Measurements from ENCODE around the gene CHKA.

The CHKA gene

DNA sequence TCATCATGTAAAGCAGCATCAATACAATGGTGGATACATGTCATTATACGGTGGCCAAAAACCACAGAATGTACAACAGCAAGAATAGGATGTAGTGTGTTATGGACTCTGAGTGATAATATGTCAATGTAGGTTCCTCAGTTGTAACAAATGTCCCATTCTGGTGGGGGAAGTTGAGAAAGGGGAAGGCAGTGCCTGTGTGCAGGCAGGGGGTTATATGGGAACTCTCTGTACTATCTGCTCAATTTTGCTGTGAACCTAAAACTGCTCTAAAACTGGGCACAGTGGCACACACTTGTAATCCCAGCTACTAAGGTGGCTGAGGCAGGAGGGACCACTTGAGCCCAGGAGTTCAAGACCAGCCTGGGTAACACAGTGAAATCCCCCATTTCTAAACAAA is 5.9 kb downstream of the CHKA start:
- TF ChIP-seq CREB1 (IDR thresholded peaks at IDR 0.05; ENCODE audit: low read depth) (no peak), NFIC (IDR thresholded peaks at IDR 0.05) (no peak), EP300 (IDR thresholded peaks at IDR 0.05; ENCODE audit: borderline replicate concordance) (no peak), YY1 (IDR thresholded peaks at IDR 0.05; ENCODE audit: low read depth) (no peak), RAD21 (IDR thresholded peaks at IDR 0.05; ENCODE audit: low read depth) (no peak), FOXM1 (IDR thresholded peaks at IDR 0.05; ENCODE audit: borderline replicate concordance, low read depth) (no peak), ZBTB7A (IDR thresholded peaks at IDR 0.05; ENCODE audit: low read depth) (no peak), EGR1 (IDR thresholded peaks at IDR 0.05) (no peak), TAF1 (IDR thresholded peaks at IDR 0.05; ENCODE audit: low read depth) (no peak), TCF12 (IDR thresholded peaks at IDR 0.05; ENCODE audit: low read depth) (no peak), USF1 (IDR thresholded peaks at IDR 0.05) (no peak), MAX (IDR thresholded peaks at IDR 0.05) (no peak), TEAD4 (IDR thresholded peaks at IDR 0.05) (no peak), CEBPB (IDR thresholded peaks at IDR 0.05) (no peak)
- TF ChIP-seq, protein P1, sequence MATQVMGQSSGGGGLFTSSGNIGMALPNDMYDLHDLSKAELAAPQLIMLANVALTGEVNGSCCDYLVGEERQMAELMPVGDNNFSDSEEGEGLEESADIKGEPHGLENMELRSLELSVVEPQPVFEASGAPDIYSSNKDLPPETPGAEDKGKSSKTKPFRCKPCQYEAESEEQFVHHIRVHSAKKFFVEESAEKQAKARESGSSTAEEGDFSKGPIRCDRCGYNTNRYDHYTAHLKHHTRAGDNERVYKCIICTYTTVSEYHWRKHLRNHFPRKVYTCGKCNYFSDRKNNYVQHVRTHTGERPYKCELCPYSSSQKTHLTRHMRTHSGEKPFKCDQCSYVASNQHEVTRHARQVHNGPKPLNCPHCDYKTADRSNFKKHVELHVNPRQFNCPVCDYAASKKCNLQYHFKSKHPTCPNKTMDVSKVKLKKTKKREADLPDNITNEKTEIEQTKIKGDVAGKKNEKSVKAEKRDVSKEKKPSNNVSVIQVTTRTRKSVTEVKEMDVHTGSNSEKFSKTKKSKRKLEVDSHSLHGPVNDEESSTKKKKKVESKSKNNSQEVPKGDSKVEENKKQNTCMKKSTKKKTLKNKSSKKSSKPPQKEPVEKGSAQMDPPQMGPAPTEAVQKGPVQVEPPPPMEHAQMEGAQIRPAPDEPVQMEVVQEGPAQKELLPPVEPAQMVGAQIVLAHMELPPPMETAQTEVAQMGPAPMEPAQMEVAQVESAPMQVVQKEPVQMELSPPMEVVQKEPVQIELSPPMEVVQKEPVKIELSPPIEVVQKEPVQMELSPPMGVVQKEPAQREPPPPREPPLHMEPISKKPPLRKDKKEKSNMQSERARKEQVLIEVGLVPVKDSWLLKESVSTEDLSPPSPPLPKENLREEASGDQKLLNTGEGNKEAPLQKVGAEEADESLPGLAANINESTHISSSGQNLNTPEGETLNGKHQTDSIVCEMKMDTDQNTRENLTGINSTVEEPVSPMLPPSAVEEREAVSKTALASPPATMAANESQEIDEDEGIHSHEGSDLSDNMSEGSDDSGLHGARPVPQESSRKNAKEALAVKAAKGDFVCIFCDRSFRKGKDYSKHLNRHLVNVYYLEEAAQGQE (IDR thresholded peaks at IDR 0.05; ENCODE audit: low read depth): no peak

- TF ChIP-seq NFIC (IDR thresholded peaks at IDR 0.05): no peak
- TF ChIP-seq CREB1 (IDR thresholded peaks at IDR 0.05; ENCODE audit: low read depth): no peak
- TF ChIP-seq YY1 (IDR thresholded peaks at IDR 0.05; ENCODE audit: low read depth): no peak
- no peak for TF ChIP-seq EGR1 (IDR thresholded peaks at IDR 0.05)
- no peak for TF ChIP-seq TCF12 (IDR thresholded peaks at IDR 0.05; ENCODE audit: low read depth)
- no peak for TF ChIP-seq CEBPB (IDR thresholded peaks at IDR 0.05)
- TF ChIP-seq ZBTB7A (IDR thresholded peaks at IDR 0.05; ENCODE audit: low read depth): no peak
- no peak for TF ChIP-seq FOXM1 (IDR thresholded peaks at IDR 0.05; ENCODE audit: borderline replicate concordance, low read depth)
- no peak for TF ChIP-seq TAF1 (IDR thresholded peaks at IDR 0.05; ENCODE audit: low read depth)
- TF ChIP-seq EP300 (IDR thresholded peaks at IDR 0.05; ENCODE audit: borderline replicate concordance): no peak
- no peak for TF ChIP-seq TEAD4 (IDR thresholded peaks at IDR 0.05)
- no peak for TF ChIP-seq USF1 (IDR thresholded peaks at IDR 0.05)
- TF ChIP-seq MAX (IDR thresholded peaks at IDR 0.05): no peak
- TF ChIP-seq, protein P1 (IDR thresholded peaks at IDR 0.05; ENCODE audit: low read depth): no peak
- no peak for TF ChIP-seq RAD21 (IDR thresholded peaks at IDR 0.05; ENCODE audit: low read depth)
Measured at GRCh38 chr11:68113986-68114385, 7.2 kb downstream of the CHKA start.

DNA sequence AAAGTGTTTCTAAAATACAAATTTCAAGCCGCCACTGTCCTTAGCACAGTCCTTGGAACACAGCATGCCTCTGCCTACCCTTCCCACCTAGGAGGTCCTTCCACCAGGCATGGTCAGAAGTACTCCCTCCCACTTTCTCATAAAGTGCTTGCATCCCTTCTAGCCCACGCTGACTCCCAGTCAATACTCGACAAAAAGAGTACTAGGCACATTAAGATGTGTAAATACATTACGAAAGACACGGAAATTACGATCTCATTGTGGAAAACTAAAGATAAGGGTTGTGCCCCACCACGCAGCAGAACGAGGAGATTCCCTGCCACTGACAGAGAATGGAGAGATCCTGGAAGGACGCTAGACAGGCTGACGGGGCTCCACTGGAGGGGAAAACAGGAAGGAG is 13.5 kb downstream of the CHKA start:
- TF ChIP-seq ZBTB7A (IDR thresholded peaks at IDR 0.05; ENCODE audit: low read depth) (no peak), TAF1 (IDR thresholded peaks at IDR 0.05; ENCODE audit: low read depth) (no peak), YY1 (IDR thresholded peaks at IDR 0.05; ENCODE audit: low read depth) (no peak), RAD21 (IDR thresholded peaks at IDR 0.05; ENCODE audit: low read depth) (no peak), TCF12 (IDR thresholded peaks at IDR 0.05; ENCODE audit: low read depth) (no peak), FOXM1 (IDR thresholded peaks at IDR 0.05; ENCODE audit: borderline replicate concordance, low read depth) (no peak), TEAD4 (IDR thresholded peaks at IDR 0.05) (no peak), EP300 (IDR thresholded peaks at IDR 0.05; ENCODE audit: borderline replicate concordance) (no peak), MAX (IDR thresholded peaks at IDR 0.05) (no peak), NFIC (IDR thresholded peaks at IDR 0.05) (no peak), CREB1 (IDR thresholded peaks at IDR 0.05; ENCODE audit: low read depth) (no peak), EGR1 (IDR thresholded peaks at IDR 0.05) (no peak), USF1 (IDR thresholded peaks at IDR 0.05) (no peak), CEBPB (IDR thresholded peaks at IDR 0.05) (no peak)
- TF ChIP-seq, protein P1 (IDR thresholded peaks at IDR 0.05; ENCODE audit: low read depth): no peak
